Ovary (tissue), 9 donors: ENCODE measurements around the gene NKAIN4. TPM values are rescaled to one million over a fixed set of nuclear protein-coding genes. Genes with fewer than 3 reads are reported as not detected.

Experiments used
- DNase-seq, 5 donors: peaks; one replicate each; pipeline ENCODE4 v3.0.0-alpha.2; 2019 to 2020
- H3K27ac ChIP-seq, 2 donors: fragments of 200-600 bp; one replicate each; pipeline versions ENCODE4 v1.5.1 to v1.8.0; 2019 to 2022
- H3K27me3 ChIP-seq: fragments of 200-600 bp; one replicate; pipeline ENCODE4 v1.8.0; 2022
- H3K36me3 ChIP-seq: fragments of 200-600 bp; sonication (generic); one replicate; pipeline ENCODE4 v1.5.1; 2019
- H3K4me1 ChIP-seq: one replicate; pipeline ENCODE4 v1.8.1; 2013; ENCODE audit warnings: mild to moderate bottlenecking, moderate library complexity; ENCODE audit not compliant: insufficient read depth
- H3K4me3 ChIP-seq: fragments of 200-600 bp; sonication (generic); one replicate; pipeline ENCODE4 v1.5.1; 2017
- H3K9me3 ChIP-seq, 2 donors: fragments of 200-600 bp in 1 of 2; sonication (generic) in 1 of 2; one replicate each; pipeline versions ENCODE4 v1.5.1 to v1.8.1; 2013 to 2019; ENCODE audit warnings: mild to moderate bottlenecking in 1 of 2, moderate library complexity in 1 of 2
- EP300 ChIP-seq: sonication (generic); formaldehyde crosslinking; IDR thresholded peaks from one replicate; pipeline ENCODE4 v1.6.1; 2017; ENCODE audit warnings: antibody characterized with exemption
- POLR2A ChIP-seq: fragments of 450-650 bp; IDR thresholded peaks from one replicate; pipeline ENCODE4 v1.6.1; 2017; ENCODE audit warnings: antibody characterized with exemption, mild to moderate bottlenecking, moderate library complexity
- WGBS, 3 donors: extraction: QIAGEN DNeasy Blood & Tissue Kit in 1 of 3; methylation state at CpG; one replicate each; pipeline versions ENCODE4 v1.1.5 to v1.1.7; 2013 to 2017; 5-methylcytosine and 5-hydroxymethylcytosine counted together
- intact Hi-C, 4 donors: fragments of 100-400 bp; cut with DNase I; formaldehyde crosslinking; loops; one replicate each; pipeline versions ENCODE4 v1.11.0 to v1.15.1; 2022 to 2023
- polyA plus RNA-seq, 2 donors: library from polyadenylated mRNA; stranded (reverse); fragments of 200-250 nt in 1 of 2; fragments of 350-450 nt in 1 of 2; fragmentation: Illumina TruSeq in 1 of 2; extraction: RNeasy Lipid Tissue Mini Kit (QIAGEN cat#74804) in 1 of 2; gene quantifications; one replicate each; pipeline ENCODE4 v1.2.3, GENCODE V29; 2013 to 2014
- total RNA-seq, 7 donors: library from RNA; depleted of rRNA in 2 of 7; stranded (reverse); fragments of >200 nt in 2 of 7; fragmentation: NEBNext Ultra II Directional in 3 of 7; extraction: Animal tissue kit (Norgen Biotek cat#: 25700) in 3 of 7; gene quantifications; one replicate each; pipeline versions ENCODE4 v1.1.0 to v1.2.4, GENCODE V29; 2016 to 2023
- TF ChIP-seq, protein P1 (sequence below), 3 donors: fragments of 450-650 bp in 2 of 3; fragments of 200-600 bp in 1 of 3; IDR thresholded peaks; one replicate each; pipeline versions ENCODE4 v1.5.1 to v1.8.0; 2016 to 2022; ENCODE audit warnings: antibody characterized with exemption in 3 of 3, mild to moderate bottlenecking in 1 of 3
- donor health status: DM: no; HTN: no; CAD: no; lungs with moderate emphysema.
- donor health status: DM: no; HTN: no; CAD: no.
- donor health status: Bipolar disorder and iron deficiency.
- donor health status: DM: yes; HTN: yes; CAD: no.
- donor health status: DM: no; HTN: no; CAD: no.
- donor health status: DM: yes; HTN: yes; CAD: no.

NKAIN4 gene
- total and polyA plus RNA-seq, 9 donors = 0.18 to 0.24 TPM; not detected in 7

DNA sequence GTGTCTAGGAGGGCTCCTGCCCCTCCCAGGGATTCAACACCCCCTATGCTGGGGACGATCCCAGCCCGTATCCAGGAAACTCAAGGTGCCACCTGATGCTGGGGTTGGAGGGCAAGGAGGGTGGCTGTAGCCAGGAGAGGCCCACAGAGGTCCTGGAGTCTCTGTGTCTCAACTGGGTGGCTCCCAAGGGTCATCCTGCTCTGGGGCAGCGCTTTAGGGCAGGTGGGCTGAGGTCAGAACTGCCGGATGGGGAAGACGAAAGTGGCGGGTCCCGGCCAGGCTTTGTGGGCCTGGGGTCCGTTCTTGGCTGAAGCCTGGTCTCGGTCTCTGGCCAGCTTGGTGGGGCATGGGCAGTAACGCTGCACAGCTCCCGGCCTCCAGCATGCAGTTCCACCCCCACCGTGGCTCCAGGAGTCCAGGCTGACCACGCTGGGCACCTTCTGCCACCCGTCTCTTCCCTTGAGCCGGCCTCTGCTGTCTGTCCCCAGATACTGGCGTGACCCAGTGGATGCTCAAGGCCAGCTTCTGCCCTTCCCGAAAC, 35.9 kb upstream of the NKAIN4 start:
- Histone ChIP-seq H3K36me3 (no peaks in the 10 kb centered on the region), H3K27me3 (no peaks in the 10 kb centered on the region), H3K27ac (no peak overlapping the region), H3K4me1 (peaks cover 2% of the 10 kb centered on the region), H3K9me3 (no peaks in the 10 kb centered on the region), H3K4me3 (no peak overlapping the region)
- intact Hi-C loops = no loop called here
- TF ChIP-seq EP300 = no peak
- TF ChIP-seq, protein P1, sequence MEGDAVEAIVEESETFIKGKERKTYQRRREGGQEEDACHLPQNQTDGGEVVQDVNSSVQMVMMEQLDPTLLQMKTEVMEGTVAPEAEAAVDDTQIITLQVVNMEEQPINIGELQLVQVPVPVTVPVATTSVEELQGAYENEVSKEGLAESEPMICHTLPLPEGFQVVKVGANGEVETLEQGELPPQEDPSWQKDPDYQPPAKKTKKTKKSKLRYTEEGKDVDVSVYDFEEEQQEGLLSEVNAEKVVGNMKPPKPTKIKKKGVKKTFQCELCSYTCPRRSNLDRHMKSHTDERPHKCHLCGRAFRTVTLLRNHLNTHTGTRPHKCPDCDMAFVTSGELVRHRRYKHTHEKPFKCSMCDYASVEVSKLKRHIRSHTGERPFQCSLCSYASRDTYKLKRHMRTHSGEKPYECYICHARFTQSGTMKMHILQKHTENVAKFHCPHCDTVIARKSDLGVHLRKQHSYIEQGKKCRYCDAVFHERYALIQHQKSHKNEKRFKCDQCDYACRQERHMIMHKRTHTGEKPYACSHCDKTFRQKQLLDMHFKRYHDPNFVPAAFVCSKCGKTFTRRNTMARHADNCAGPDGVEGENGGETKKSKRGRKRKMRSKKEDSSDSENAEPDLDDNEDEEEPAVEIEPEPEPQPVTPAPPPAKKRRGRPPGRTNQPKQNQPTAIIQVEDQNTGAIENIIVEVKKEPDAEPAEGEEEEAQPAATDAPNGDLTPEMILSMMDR (IDR thresholded peaks at IDR 0.05) = no peak
- TF ChIP-seq POLR2A = no peak
- WGBS, 3 donors = 79 to 81% (median 80%) methylated on average over 17 of the region's 17 CpGs
- no peak for DNase-seq

DNA sequence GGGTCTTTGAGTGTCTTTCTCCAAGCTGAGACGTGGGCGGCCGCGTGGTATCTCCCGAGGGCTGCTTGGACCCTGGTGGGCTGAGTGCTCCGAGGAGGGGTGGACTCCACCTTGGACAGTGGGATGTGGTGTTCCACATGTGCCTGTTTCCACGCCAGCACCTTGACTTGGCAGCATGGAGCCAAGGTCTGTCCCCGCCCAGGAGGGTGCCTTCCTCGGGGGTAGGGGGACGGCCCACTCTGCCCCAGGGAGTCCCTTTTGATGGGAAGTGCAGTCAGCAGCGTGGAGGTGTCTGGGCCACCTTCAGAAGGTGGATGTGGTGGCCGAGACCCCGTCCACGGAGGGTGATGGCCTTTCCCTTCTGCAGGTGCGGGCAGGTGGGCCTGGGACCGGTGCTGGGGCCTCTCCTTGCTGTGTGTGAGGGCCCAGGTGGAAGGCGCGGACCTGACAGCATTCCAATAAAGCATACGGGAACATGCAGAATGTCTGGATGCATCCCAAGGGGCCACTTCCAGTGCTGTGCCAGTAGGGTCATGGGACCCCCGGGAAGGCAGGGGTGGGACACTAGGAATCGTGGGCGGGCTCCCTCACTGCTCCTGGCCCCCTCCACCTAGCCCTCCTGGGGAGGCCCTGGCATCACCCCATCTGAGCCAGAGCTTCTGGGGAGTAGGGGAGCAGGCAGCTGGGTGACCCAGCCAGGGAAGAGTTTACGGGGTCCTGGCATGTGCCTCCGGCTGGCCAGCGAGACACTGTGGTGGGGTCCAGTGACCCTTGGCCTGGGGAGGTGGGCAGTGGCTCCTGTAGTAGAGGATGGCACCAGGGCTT, 35.3 kb upstream of the NKAIN4 start:
- intact Hi-C loops = no loop called here
- Histone ChIP-seq H3K36me3 (no peaks in the 10 kb centered on the region), H3K9me3 (no peaks in the 10 kb centered on the region), H3K4me1 (peaks cover 2% of the 10 kb centered on the region), H3K27ac (no peak overlapping the region), H3K4me3 (no peak overlapping the region), H3K27me3 (no peaks in the 10 kb centered on the region)
- 76 to 79% (median 78%) methylated on average over 19 to 25 of the region's 25 CpGs for WGBS, 3 donors
- DNase-seq = no peak
- TF ChIP-seq EP300 (no peak), POLR2A (no peak)
- TF ChIP-seq, protein P1 (IDR thresholded peaks at IDR 0.05) = no peak

DNA sequence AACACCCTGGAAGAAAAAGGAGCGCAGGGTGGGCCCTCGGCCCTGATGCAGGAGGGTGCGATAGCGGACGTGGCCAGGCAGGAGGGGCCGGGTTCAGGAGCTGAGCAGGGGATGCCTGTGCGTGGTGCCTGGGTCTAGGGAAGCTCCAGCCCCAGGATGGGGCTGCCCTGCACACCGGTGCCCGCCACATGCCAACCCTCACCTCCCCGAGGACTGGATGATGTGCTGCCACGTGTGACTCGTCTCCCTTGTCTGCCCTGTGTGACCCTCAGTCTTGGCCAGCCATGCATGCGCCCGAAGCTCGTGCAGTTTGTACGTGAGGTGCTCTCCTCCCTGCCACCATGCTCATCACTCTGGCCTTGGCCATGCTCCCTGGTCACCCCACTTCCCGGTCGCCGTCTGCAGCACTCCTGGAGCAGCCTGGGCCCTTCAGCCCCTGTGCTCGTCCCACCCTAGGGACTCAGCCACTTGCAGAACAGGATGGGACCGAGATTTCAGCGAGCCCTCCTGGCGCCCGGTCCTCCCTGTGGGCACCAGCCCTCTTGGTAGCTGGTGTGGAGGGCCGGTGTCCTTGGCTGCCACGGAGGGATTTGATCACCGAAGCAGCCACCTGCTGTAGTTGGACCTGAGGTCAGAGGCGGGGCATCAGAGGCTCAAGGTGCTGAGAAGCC, 34.5 kb upstream of the NKAIN4 start:
- DNase-seq = no peak
- H3K4me1 ChIP-seq = peaks cover 2% of the 10 kb centered on the region
- intact Hi-C loops = no loop called here
- no peak overlapping the region for H3K4me3 ChIP-seq
- WGBS, 3 donors = 84 to 87% (median 86%) methylated on average over 28 of the region's 28 CpGs
- no peaks in the 10 kb centered on the region for H3K9me3 ChIP-seq
- H3K36me3 ChIP-seq = no peaks in the 10 kb centered on the region
- TF ChIP-seq, protein P1 (IDR thresholded peaks at IDR 0.05) = no peak
- TF ChIP-seq POLR2A = no peak
- H3K27ac ChIP-seq = no peak overlapping the region
- no peaks in the 10 kb centered on the region for H3K27me3 ChIP-seq

DNA sequence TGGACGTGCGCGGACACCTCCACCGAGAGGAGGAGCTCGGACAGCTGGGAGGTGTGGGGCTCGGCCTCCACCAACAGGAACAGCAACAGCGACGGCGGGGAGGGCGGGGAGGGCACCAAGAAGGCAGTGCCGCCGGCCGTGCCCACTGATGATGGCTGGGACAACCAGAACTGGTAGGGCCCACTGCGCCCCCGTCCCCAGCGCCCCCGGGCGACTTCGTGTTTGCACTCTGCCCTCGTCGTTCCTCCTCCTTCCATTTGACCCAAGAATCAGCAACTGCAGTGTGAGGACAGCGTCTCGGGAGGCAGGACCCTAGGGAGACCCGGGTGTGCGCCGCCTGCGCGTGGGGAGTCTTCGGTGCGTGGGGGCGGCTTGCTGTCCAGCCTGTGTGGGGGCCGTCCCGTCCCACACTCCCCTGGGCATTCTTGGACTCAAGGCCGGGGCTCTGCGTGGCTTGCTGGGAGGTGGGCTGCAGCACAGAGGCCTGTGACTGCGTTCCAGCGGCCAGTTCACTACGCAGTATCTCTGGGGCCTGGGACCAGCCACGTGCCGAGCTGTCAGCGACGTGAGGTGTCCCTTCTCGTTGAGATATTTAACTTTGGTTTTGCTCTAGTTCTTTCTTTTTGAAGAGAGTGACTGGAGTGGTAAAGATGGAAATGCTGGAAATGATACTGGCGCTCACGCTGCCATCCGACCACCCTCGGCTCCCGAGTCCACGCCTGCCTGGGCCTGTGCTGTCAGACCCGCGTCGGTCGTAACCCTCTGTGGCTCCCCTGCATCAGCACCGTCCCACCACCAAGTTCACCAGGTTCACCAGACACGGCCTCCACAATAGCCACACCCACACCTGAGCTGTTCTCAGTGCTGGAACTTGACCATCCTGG, 33.7 kb upstream of the NKAIN4 start:
- no peaks in the 10 kb centered on the region for H3K36me3 ChIP-seq
- H3K4me3 ChIP-seq = no peak overlapping the region
- no peaks in the 10 kb centered on the region for H3K9me3 ChIP-seq
- no peaks in the 10 kb centered on the region for H3K27me3 ChIP-seq
- no peak for TF ChIP-seq EP300
- TF ChIP-seq, protein P1 (IDR thresholded peaks at IDR 0.05) = no peak
- TF ChIP-seq POLR2A = no peak
- H3K27ac ChIP-seq = no peak overlapping the region
- intact Hi-C loops = no loop called here
- no peak for DNase-seq
- 69 to 77% (median 70%) methylated on average over 55 of the region's 55 CpGs for WGBS, 3 donors
- H3K4me1 ChIP-seq = peaks cover 2% of the 10 kb centered on the region
